ENCODE measurements around the gene CNTNAP2. TPM values are rescaled to one million over a fixed set of nuclear protein-coding genes. Genes with fewer than 3 reads are reported as not detected.

CNTNAP2 gene
- total and polyA plus RNA-seq, 2 of the 8 experiments (the other 6 are each of a cell fraction or from before 2014, with no cell fraction given): 27.9 to 71.0 TPM

GRCh38 chr7:147721962-147722830 is 1605.6 kb downstream of the CNTNAP2 start:
- Histone ChIP-seq H3K14ac (ENCODE audit: insufficient read length) (no peak overlapping the region), H2BK120ac (replicated peaks; ENCODE audit: low read depth, low read length) (no peak overlapping the region), H3K56ac (replicated peaks; ENCODE audit: insufficient read length, low read depth, low read length) (no peak overlapping the region), H4K8ac (ENCODE audit: extremely low read depth, insufficient read depth, low read length) (no peak overlapping the region), H3K4me1 (replicated peaks in 1 of 4; ENCODE audit: control insufficient read depth in 3 of 4, insufficient read depth in 4 of 4, low read length in 3 of 4) (no peaks in the 10 kb centered on the region), H3K23me2 (ENCODE audit: low read depth, low read length) (no peaks in the 10 kb centered on the region), H3K23ac (ENCODE audit: insufficient read length) (no peak overlapping the region), H4K5ac (ENCODE audit: insufficient read length, low read depth, low read length) (no peak overlapping the region), H3K9me3 (ENCODE audit: insufficient read depth in 2 of 2, low read depth in 1 of 2, low read length in 1 of 2) (no peaks in the 10 kb centered on the region), H2BK12ac (ENCODE audit: low read depth, low read length) (no peak overlapping the region), H3K27ac (ENCODE audit: low read depth, low read length) (no peak overlapping the region), H2BK15ac (ENCODE audit: low read length) (no peak overlapping the region), H4K20me1 (replicated peaks in 1 of 2; ENCODE audit: control insufficient read depth in 1 of 2, insufficient read depth in 2 of 2, low read length in 2 of 2) (no peaks in the 10 kb centered on the region), H3K9ac (replicated peaks in 1 of 4; ENCODE audit: extremely low read depth in 1 of 4, low read depth in 3 of 4, low read length in 3 of 4) (no peak overlapping the region), H2BK5ac (ENCODE audit: low read depth, low read length) (no peak overlapping the region), H3K4me2 (ENCODE audit: insufficient read depth in 1 of 2, low read depth in 2 of 2, low read length in 2 of 2) (no peak overlapping the region), H2AK5ac (ENCODE audit: low read depth, low read length) (no peak overlapping the region), H3K36me3 (ENCODE audit: control insufficient read depth in 2 of 4, insufficient read depth in 4 of 4, low read length in 3 of 4) (no peaks in the 10 kb centered on the region), H3K79me2 (ENCODE audit: control insufficient read depth in 1 of 2, insufficient read depth in 2 of 2, low read length in 2 of 2) (no peaks in the 10 kb centered on the region), H3K4ac (replicated peaks; ENCODE audit: insufficient read length, low read depth, low read length) (no peak overlapping the region), H4K91ac (replicated peaks; ENCODE audit: insufficient read length, low read length) (no peak overlapping the region), H2AFZ (ENCODE audit: low read length) (no peak overlapping the region), H3K27me3 (replicated peaks in 1 of 4; ENCODE audit: control insufficient read depth in 3 of 4, extremely low read depth in 1 of 4, insufficient read depth in 3 of 4, low read length in 3 of 4) (no peaks in the 10 kb centered on the region), H2BK20ac (ENCODE audit: low read length) (no peak overlapping the region), H3K4me3 (ENCODE audit: extremely low read depth in 1 of 4, insufficient read depth in 2 of 4, low read depth in 3 of 4, low read length in 4 of 4) (no peak overlapping the region), H3K18ac (ENCODE audit: extremely low read depth, low read length) (no peak overlapping the region), H3K79me1 (ENCODE audit: low read depth, low read length) (no peaks in the 10 kb centered on the region)
- DNase-seq (ENCODE audit: low read depth in 1 of 2, low spot score in 2 of 2): no peak
- ChIA-PET CTCF (ENCODE audit: partially characterized antibody) (interaction anchor here (0.7 kb wide), 1 partner anchor 215 kb away, joined by 3 read pairs; no protein-coding TSS in a partner anchor), POLR2A (ENCODE audit: partially characterized antibody) (no interaction called here)
- 94% methylated on average over 6 of the region's 6 CpGs; no CpG with 5 or more reads in 1 of the 2 experiments for WGBS, 2 experiments (ENCODE audit: extremely low coverage in 1 of 2, insufficient coverage in 1 of 2, insufficient read length in 1 of 2, insufficient replicate concordance in 2 of 2, low coverage in 1 of 2, low lambda C conversion rate in 2 of 2, missing lambda C conversion rate in 1 of 2)
- no peak for FAIRE-seq
- no peak for TF ChIP-seq SP1 (IDR thresholded peaks at IDR 0.05; ENCODE audit: low read depth, low read length)
- no peak for TF ChIP-seq SIX5 (IDR thresholded peaks at IDR 0.05; ENCODE audit: low read depth, low read length)
- TF ChIP-seq RNF2 (IDR thresholded peaks at IDR 0.05; ENCODE audit: borderline replicate concordance, low read depth, low read length, missing control alignments, poor library complexity, severe bottlenecking): no peak
- no peak for TF ChIP-seq BCL11A (IDR thresholded peaks at IDR 0.05; ENCODE audit: low read depth in 2 of 2, low read length in 2 of 2)
- TF ChIP-seq CBX5 (IDR thresholded peaks at IDR 0.05; ENCODE audit: low read depth, low read length): no peak
- TF ChIP-seq YY1 (IDR thresholded peaks at IDR 0.05; ENCODE audit: low read depth, low read length): no peak
- TF ChIP-seq SP2 (IDR thresholded peaks at IDR 0.05; ENCODE audit: low read length): no peak
- no peak for TF ChIP-seq TCF12 (IDR thresholded peaks at IDR 0.05; ENCODE audit: low read depth, low read length)
- TF ChIP-seq KDM4A (IDR thresholded peaks at IDR 0.05; ENCODE audit: low read depth, low read length, severe bottlenecking): no peak
- TF ChIP-seq MAFK (IDR thresholded peaks at IDR 0.05; ENCODE audit: low read depth, low read length): no peak
- TF ChIP-seq TAF1 (IDR thresholded peaks at IDR 0.05; ENCODE audit: low read depth, low read length): no peak
- TF ChIP-seq POLR2A (IDR thresholded peaks at IDR 0.05; ENCODE audit: control extremely low read depth in 1 of 2, low read depth in 2 of 2, low read length in 2 of 2): no peak
- TF ChIP-seq GABPA (IDR thresholded peaks at IDR 0.05; ENCODE audit: borderline replicate concordance, insufficient read depth, low read length): no peak
- no peak for TF ChIP-seq TBP (IDR thresholded peaks at IDR 0.05; ENCODE audit: low read depth, low read length)
